ENCODE measurements around the gene ABCC11. TPM values are rescaled to one million over a fixed set of nuclear protein-coding genes. Genes with fewer than 3 reads are reported as not detected.

The ABCC11 gene
- total and polyA plus RNA-seq, 7 donors, result 0.14 to 0.28 TPM; not detected in 5

DNA sequence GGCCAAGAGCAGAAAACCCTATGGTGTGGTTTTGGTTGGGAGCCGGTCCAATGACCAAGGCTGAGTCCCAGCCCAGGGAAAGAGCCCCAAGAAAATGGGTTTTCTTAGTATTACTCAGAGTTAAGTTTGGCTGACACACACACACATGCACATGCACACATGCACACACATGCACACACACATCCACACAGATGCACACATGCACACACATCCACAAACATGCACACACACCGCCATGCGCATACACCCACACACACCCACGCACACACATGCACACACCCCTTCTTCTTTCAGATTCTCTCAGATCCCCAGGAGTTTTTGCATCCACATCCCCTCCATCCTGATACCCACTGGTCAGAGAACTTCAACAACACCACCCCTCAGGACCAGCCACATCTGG is 100.6 kb downstream of the ABCC11 start:
- no peaks in the 10 kb centered on the region for H3K27me3 ChIP-seq
- no peak overlapping the region for H3K4me3 ChIP-seq
- no peak for DNase-seq
- TF ChIP-seq, protein P1, sequence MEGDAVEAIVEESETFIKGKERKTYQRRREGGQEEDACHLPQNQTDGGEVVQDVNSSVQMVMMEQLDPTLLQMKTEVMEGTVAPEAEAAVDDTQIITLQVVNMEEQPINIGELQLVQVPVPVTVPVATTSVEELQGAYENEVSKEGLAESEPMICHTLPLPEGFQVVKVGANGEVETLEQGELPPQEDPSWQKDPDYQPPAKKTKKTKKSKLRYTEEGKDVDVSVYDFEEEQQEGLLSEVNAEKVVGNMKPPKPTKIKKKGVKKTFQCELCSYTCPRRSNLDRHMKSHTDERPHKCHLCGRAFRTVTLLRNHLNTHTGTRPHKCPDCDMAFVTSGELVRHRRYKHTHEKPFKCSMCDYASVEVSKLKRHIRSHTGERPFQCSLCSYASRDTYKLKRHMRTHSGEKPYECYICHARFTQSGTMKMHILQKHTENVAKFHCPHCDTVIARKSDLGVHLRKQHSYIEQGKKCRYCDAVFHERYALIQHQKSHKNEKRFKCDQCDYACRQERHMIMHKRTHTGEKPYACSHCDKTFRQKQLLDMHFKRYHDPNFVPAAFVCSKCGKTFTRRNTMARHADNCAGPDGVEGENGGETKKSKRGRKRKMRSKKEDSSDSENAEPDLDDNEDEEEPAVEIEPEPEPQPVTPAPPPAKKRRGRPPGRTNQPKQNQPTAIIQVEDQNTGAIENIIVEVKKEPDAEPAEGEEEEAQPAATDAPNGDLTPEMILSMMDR (IDR thresholded peaks at IDR 0.05), result no peak
- no peak for TF ChIP-seq POLR2AphosphoS5 (IDR thresholded peaks at IDR 0.05)
- intact Hi-C loops (cut with DNase I), result no loop called here
- no peak overlapping the region for H3K27ac ChIP-seq
- WGBS, 2 donors, result 86 to 96% methylated on average over 4 of the region's 4 CpGs
- H3K36me3 ChIP-seq, result no peaks in the 10 kb centered on the region
- H3K4me1 ChIP-seq, result no peaks in the 10 kb centered on the region
- H3K9me3 ChIP-seq, result no peaks in the 10 kb centered on the region

DNA sequence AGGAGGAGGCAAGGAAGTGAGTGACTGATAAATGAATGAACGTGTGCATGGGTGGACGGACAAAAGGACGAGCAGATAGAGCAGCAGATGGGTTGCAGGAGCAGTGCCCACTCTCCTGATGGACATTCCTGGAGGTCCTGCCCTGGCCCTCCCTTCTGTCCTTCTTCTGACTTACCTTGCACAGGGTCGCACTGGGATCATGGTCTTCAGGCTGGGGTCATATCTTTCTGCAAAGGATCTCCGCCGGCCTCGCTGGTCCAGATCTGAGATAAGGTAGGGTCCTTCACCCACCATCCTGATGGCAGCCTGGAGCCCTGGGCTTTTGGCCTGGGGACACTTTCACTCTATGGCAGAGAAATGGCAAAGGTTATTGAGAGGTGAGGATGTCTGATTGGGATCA is 101.2 kb downstream of the ABCC11 start:
- intact Hi-C loops (cut with DNase I), result no loop called here
- no peaks in the 10 kb centered on the region for H3K9me3 ChIP-seq
- DNase-seq, result no peak
- H3K4me3 ChIP-seq, result no peak overlapping the region
- WGBS, 2 donors, result 85 to 88% methylated on average over 7 of the region's 7 CpGs
- TF ChIP-seq POLR2A (IDR thresholded peaks at IDR 0.05) (no peak), POLR2AphosphoS5 (IDR thresholded peaks at IDR 0.05) (no peak), EP300 (IDR thresholded peaks at IDR 0.05) (no peak)
- TF ChIP-seq, protein P1 (IDR thresholded peaks at IDR 0.05), result no peak
- H3K27me3 ChIP-seq, result no peaks in the 10 kb centered on the region
- H3K36me3 ChIP-seq, result no peaks in the 10 kb centered on the region
- H3K4me1 ChIP-seq, result no peaks in the 10 kb centered on the region
- H3K27ac ChIP-seq, result no peak overlapping the region

DNA sequence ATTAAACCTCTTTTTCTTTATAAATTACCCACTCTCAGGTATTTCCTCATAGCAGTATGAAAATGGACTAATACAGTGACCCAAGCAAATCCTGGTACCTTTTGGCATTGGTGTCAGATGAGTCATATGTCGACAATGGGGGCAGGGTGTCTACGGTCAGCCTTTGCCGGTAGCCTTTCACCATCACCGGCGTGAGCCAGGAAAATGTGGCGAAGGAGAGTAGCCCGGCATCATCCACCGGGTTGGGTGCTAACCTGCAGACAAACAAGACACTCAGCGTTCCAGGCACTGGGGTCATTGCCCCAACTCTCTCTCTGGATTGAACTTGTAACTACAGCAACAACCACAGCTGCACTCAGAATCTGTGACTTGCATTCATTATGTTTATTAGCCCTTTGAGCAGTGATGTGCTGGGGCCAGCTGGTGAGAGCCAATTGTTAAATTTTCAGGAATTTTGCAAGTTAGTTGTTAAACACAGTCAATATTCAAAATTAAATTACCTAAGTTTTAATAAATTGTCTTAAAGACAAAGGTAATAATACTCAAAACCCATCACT is 103.4 kb downstream of the ABCC11 start:
- H3K27ac ChIP-seq, result no peak overlapping the region
- no peaks in the 10 kb centered on the region for H3K27me3 ChIP-seq
- TF ChIP-seq POLR2A (IDR thresholded peaks at IDR 0.05), result no peak
- TF ChIP-seq, protein P1 (IDR thresholded peaks at IDR 0.05), result no peak
- DNase-seq, result no peak
- no peaks in the 10 kb centered on the region for H3K36me3 ChIP-seq
- H3K4me3 ChIP-seq, result no peak overlapping the region
- intact Hi-C loops (cut with DNase I), result no loop called here
- 92% methylated on average over 9 of the region's 9 CpGs for WGBS, 2 donors
- no peaks in the 10 kb centered on the region for H3K9me3 ChIP-seq
- H3K4me1 ChIP-seq, result no peaks in the 10 kb centered on the region

DNA sequence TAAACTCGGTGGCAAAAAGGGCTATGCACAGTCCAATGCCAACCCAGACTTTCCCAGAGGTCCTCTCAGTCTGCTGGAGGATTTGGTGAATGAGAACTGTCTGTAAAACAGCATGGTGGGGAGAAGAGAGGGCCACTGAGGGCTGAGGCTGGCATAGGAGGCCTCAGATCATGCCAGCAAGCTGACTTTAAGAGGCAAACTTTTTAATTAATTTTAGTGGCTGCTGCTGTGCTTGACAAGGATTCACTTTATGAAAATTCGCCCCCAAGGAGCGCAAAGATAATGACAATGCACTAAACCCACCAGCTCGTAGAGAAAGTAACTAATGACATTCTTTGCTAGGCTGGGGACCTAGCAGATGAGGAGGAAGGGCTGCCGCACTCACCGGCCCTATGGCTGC is 106.5 kb downstream of the ABCC11 start:
- TF ChIP-seq EP300 (IDR thresholded peaks at IDR 0.05) (no peak), POLR2AphosphoS5 (IDR thresholded peaks at IDR 0.05) (no peak), POLR2A (IDR thresholded peaks at IDR 0.05) (no peak)
- TF ChIP-seq, protein P1 (IDR thresholded peaks at IDR 0.05), result no peak
- intact Hi-C loops (cut with DNase I), result no loop called here
- WGBS, 2 donors, result 85 to 88% methylated on average over 6 of the region's 6 CpGs

DNA sequence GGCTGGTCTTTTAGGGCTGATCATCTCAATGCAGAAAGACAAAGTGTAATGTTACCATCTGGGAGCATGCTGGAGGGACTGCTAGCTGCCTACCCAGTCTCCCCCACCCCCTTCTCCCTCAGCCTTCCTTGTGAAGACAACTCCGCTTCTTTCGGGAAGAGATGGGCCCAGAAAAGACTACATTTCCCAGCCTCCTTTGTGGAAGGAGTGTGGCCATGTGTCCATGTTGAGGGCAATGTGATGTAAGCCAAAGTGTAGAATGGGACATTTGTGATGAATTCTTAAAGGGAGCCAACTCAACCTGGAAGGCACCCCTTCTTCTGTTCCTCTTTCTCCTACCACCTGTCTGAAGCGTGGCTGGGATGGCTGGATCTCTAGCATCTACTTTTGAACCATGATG is 107.8 kb downstream of the ABCC11 start:
- no peaks in the 10 kb centered on the region for H3K9me3 ChIP-seq
- H3K36me3 ChIP-seq, result no peaks in the 10 kb centered on the region
- H3K27ac ChIP-seq, result no peak overlapping the region
- TF ChIP-seq EP300 (IDR thresholded peaks at IDR 0.05) (no peak), POLR2A (IDR thresholded peaks at IDR 0.05) (no peak), POLR2AphosphoS5 (IDR thresholded peaks at IDR 0.05) (no peak)
- TF ChIP-seq, protein P1 (IDR thresholded peaks at IDR 0.05), result no peak
- DNase-seq, result no peak
- H3K4me1 ChIP-seq, result no peaks in the 10 kb centered on the region
- intact Hi-C loops (cut with DNase I), result no loop called here
- WGBS, 2 donors, result 89 to 90% methylated on average over 3 of the region's 3 CpGs
- no peaks in the 10 kb centered on the region for H3K27me3 ChIP-seq
- H3K4me3 ChIP-seq, result no peak overlapping the region

More for the DNA sequence above, 106.5 kb downstream of the ABCC11 start:
- no peaks in the 10 kb centered on the region for H3K9me3 ChIP-seq
- H3K27me3 ChIP-seq, result no peaks in the 10 kb centered on the region
- H3K36me3 ChIP-seq, result no peaks in the 10 kb centered on the region
- H3K4me3 ChIP-seq, result no peak overlapping the region
- no peak overlapping the region for H3K27ac ChIP-seq
- no peaks in the 10 kb centered on the region for H3K4me1 ChIP-seq
- no peak for DNase-seq

Data from sigmoid colon (tissue), 7 donors.